Measurements from ENCODE around the gene ARHGAP25. TPM values are rescaled to one million over a fixed set of nuclear protein-coding genes. Genes with fewer than 3 reads are reported as not detected.

ARHGAP25 gene
- total RNA-seq, 6 experiments from 2014 or later: not detected

- Mint-ChIP-seq H3K27me3 (ENCODE audit: insufficient read depth) (peaks cover 10% of the 10 kb centered on the region), H3K4me1 (ENCODE audit: low read depth) (no peaks in the 10 kb centered on the region), H3K4me3 (no peak overlapping the region), H3K27ac (no peak overlapping the region), H3K9me3 (no peaks in the 10 kb centered on the region), H3K36me3 (ENCODE audit: low read depth) (no peaks in the 10 kb centered on the region)
- no peak for DNase-seq
- no peak for TF ChIP-seq CTCF (IDR thresholded peaks at IDR 0.05)
Observed at GRCh38 chr2:68720665-68721064, 13.9 kb upstream of the ARHGAP25 start.

GRCh38 chr2:68721482-68722101 lies 13.0 kb upstream of the ARHGAP25 start:
- Mint-ChIP-seq H3K4me1 (ENCODE audit: low read depth) (peaks cover 6% of the 10 kb centered on the region), H3K4me3 (no peak overlapping the region), H3K27ac (no peak overlapping the region), H3K27me3 (ENCODE audit: insufficient read depth) (peaks cover 10% of the 10 kb centered on the region), H3K9me3 (no peaks in the 10 kb centered on the region), H3K36me3 (ENCODE audit: low read depth) (no peaks in the 10 kb centered on the region)
- DNase-seq: no peak
- TF ChIP-seq CTCF (IDR thresholded peaks at IDR 0.05): no peak

GRCh38 chr2:68722712-68723111 lies 11.9 kb upstream of the ARHGAP25 start:
- Mint-ChIP-seq H3K4me3 (no peak overlapping the region), H3K27me3 (ENCODE audit: insufficient read depth) (peaks cover 8% of the 10 kb centered on the region), H3K36me3 (ENCODE audit: low read depth) (no peaks in the 10 kb centered on the region), H3K9me3 (no peaks in the 10 kb centered on the region), H3K4me1 (ENCODE audit: low read depth) (peaks cover 17% of the 10 kb centered on the region), H3K27ac (no peak overlapping the region)
- peak; percentile 46 for TF ChIP-seq CTCF (IDR thresholded peaks at IDR 0.05)
- no peak for DNase-seq

GRCh38 chr2:68723181-68723580 lies 11.4 kb upstream of the ARHGAP25 start:
- no peak for TF ChIP-seq CTCF (IDR thresholded peaks at IDR 0.05)
- DNase-seq: no peak
- H3K4me3 Mint-ChIP-seq: no peak overlapping the region
- no peak overlapping the region for H3K27ac Mint-ChIP-seq
- peaks cover 8% of the 10 kb centered on the region for H3K27me3 Mint-ChIP-seq (ENCODE audit: insufficient read depth)
- H3K4me1 Mint-ChIP-seq (ENCODE audit: low read depth): peaks cover 22% of the 10 kb centered on the region
- peaks cover 2% of the 10 kb centered on the region for H3K9me3 Mint-ChIP-seq
- H3K36me3 Mint-ChIP-seq (ENCODE audit: low read depth): peaks cover 2% of the 10 kb centered on the region; the same call in 1 of the 2 replicates

GRCh38 chr2:68726100-68726499 lies 8.5 kb upstream of the ARHGAP25 start:
- Mint-ChIP-seq H3K27ac (no peak overlapping the region), H3K27me3 (ENCODE audit: insufficient read depth) (peaks cover 3% of the 10 kb centered on the region), H3K9me3 (peaks cover 4% of the 10 kb centered on the region), H3K4me3 (no peak overlapping the region), H3K4me1 (ENCODE audit: low read depth) (peaks cover 39% of the 10 kb centered on the region), H3K36me3 (ENCODE audit: low read depth) (peaks cover 8% of the 10 kb centered on the region; the same call in 1 of the 2 replicates)
- no peak; the same call in 1 of the 2 replicates for TF ChIP-seq CTCF (IDR thresholded peaks at IDR 0.05)
- DNase-seq: no peak

Data from HFFc6 (cell line).